H9 (cell line): ENCODE data around the gene SESTD1. TPM values are rescaled to one million over a fixed set of nuclear protein-coding genes. Genes with fewer than 3 reads are reported as not detected.

Experiments used
- DNase-seq: peaks from one replicate; pipeline ENCODE4 v3.0.0-alpha.2; 2017
- H2AFZ ChIP-seq: one replicate; pipeline ENCODE4 v1.6.1; 2013; ENCODE audit warnings: mild to moderate bottlenecking, low read length, control low read depth, moderate library complexity
- H2AK5ac ChIP-seq: 2 replicates; pipeline ENCODE4 v1.6.1; 2013; ENCODE audit warnings: low read length, control low read depth, mixed read lengths; ENCODE audit not compliant: insufficient read length
- H2BK120ac ChIP-seq: one replicate; pipeline ENCODE4 v1.6.1; 2013; ENCODE audit warnings: low read depth, mild to moderate bottlenecking, low read length, control low read depth, inconsistent platforms; ENCODE audit not compliant: poor library complexity, severe bottlenecking
- H2BK12ac ChIP-seq: 2 replicates; pipeline ENCODE4 v1.6.1; 2013; ENCODE audit warnings: low read length, control low read depth, mixed read lengths, low read depth; ENCODE audit not compliant: insufficient read length
- H2BK15ac ChIP-seq: 2 replicates; pipeline ENCODE4 v1.6.1; 2013; ENCODE audit warnings: low read depth, low read length, control low read depth
- H2BK20ac ChIP-seq: one replicate; pipeline ENCODE4 v1.6.1; 2013; ENCODE audit warnings: low read depth, mild to moderate bottlenecking, low read length, control low read depth, inconsistent platforms; ENCODE audit not compliant: poor library complexity, severe bottlenecking
- H2BK5ac ChIP-seq: 2 replicates; pipeline ENCODE4 v1.6.1; 2013; ENCODE audit warnings: low read length, control low read depth, mixed read lengths; ENCODE audit not compliant: insufficient read length
- H3K14ac ChIP-seq: 2 replicates; pipeline ENCODE4 v1.6.1; 2013; ENCODE audit warnings: low read length, control low read depth; ENCODE audit not compliant: insufficient read depth
- H3K18ac ChIP-seq: 2 replicates; pipeline ENCODE4 v1.6.1; 2013; ENCODE audit warnings: low read depth, mild to moderate bottlenecking, mixed read lengths, low read length, control low read depth; ENCODE audit not compliant: insufficient read length
- H3K23ac ChIP-seq: 2 replicates; pipeline ENCODE4 v1.6.1; 2013; ENCODE audit warnings: low read length, control low read depth, mixed read lengths, low read depth; ENCODE audit not compliant: insufficient read length
- H3K23me2 ChIP-seq: 2 replicates; pipeline ENCODE4 v1.6.1; 2013; ENCODE audit warnings: low read depth, mild to moderate bottlenecking, mixed read lengths, low read length, control low read depth; ENCODE audit not compliant: insufficient read length, poor library complexity, severe bottlenecking
- H3K27ac ChIP-seq: 2 replicates; pipeline ENCODE4 v1.5.1; 2013; ENCODE audit warnings: low read length, control low read depth, mixed read lengths, low read depth; ENCODE audit not compliant: insufficient read length
- H3K27me3 ChIP-seq: 2 replicates; pipeline ENCODE4 v1.6.1; 2013; ENCODE audit warnings: low read length, control low read depth, inconsistent platforms; ENCODE audit not compliant: insufficient read depth
- H3K4ac ChIP-seq: 2 replicates; pipeline ENCODE4 v1.6.1; 2013; ENCODE audit warnings: low read depth, mild to moderate bottlenecking, control low read depth, inconsistent platforms, low read length, moderate library complexity
- H3K4me1 ChIP-seq: 2 replicates; pipeline ENCODE4 v1.6.1; 2013; ENCODE audit warnings: low read length, control low read depth, inconsistent platforms; ENCODE audit not compliant: insufficient read depth
- H3K4me2 ChIP-seq: 2 replicates; pipeline ENCODE4 v1.6.1; 2013; ENCODE audit warnings: low read length, control low read depth, mixed read lengths; ENCODE audit not compliant: insufficient read length, insufficient read depth
- H3K56ac ChIP-seq: 2 replicates; pipeline ENCODE4 v1.6.1; 2013; ENCODE audit warnings: low read depth, mild to moderate bottlenecking, mixed read lengths, low read length, control low read depth; ENCODE audit not compliant: insufficient read length
- H3K79me1 ChIP-seq: 2 replicates; pipeline ENCODE4 v1.6.1; 2013; ENCODE audit warnings: low read depth, mild to moderate bottlenecking, moderate library complexity, low read length, control low read depth, inconsistent platforms; ENCODE audit not compliant: insufficient read depth, poor library complexity, severe bottlenecking
- H3K79me2 ChIP-seq: 2 replicates; pipeline ENCODE4 v1.6.1; 2013; ENCODE audit warnings: low read length, control low read depth, inconsistent platforms; ENCODE audit not compliant: insufficient read depth
- H3K9ac ChIP-seq: 2 replicates; pipeline ENCODE4 v1.6.1; 2013; ENCODE audit warnings: low read length, control low read depth, mixed read lengths; ENCODE audit not compliant: insufficient read length; ENCODE audit errors: extremely low read depth
- H3K9me3 ChIP-seq: one replicate; pipeline ENCODE4 v1.6.1; 2013; ENCODE audit warnings: low read depth, low read length, inconsistent platforms; ENCODE audit not compliant: control insufficient read depth
- H3T11ph ChIP-seq: one replicate; pipeline ENCODE4 v1.6.1; 2013; ENCODE audit warnings: mild to moderate bottlenecking, low read length, control low read depth, inconsistent platforms
- H4K20me1 ChIP-seq: one replicate; pipeline ENCODE4 v1.6.1; 2013; ENCODE audit not compliant: control insufficient read depth, insufficient read length, insufficient read depth
- H4K5ac ChIP-seq: 2 replicates; pipeline ENCODE4 v1.6.1; 2013; ENCODE audit warnings: low read depth, mild to moderate bottlenecking, mixed read lengths, low read length, control low read depth; ENCODE audit not compliant: insufficient read length
- H4K8ac ChIP-seq: replicated peaks from 2 replicates; pipeline ENCODE4 v1.6.1; 2013; ENCODE audit warnings: low read length, control low read depth, mixed read lengths, low read depth; ENCODE audit not compliant: insufficient read length
- H4K91ac ChIP-seq: 2 replicates; pipeline ENCODE4 v1.6.1; 2013; ENCODE audit warnings: low read depth, mild to moderate bottlenecking, moderate library complexity, mixed read lengths, low read length, control low read depth; ENCODE audit not compliant: insufficient read length
- H3K27ac Mint-ChIP-seq, 3 experiments: 2 replicates in 2 of 3; 3 replicates in 1 of 3; pipeline ENCODE4 v1.8.0; 2020 to 2021; ENCODE audit warnings: mixed read lengths in 3 of 3, mild to moderate bottlenecking in 1 of 3, moderate library complexity in 1 of 3
- H3K27me3 Mint-ChIP-seq: 2 replicates; pipeline ENCODE4 v1.8.0; 2021; ENCODE audit warnings: low read depth, mild to moderate bottlenecking, moderate library complexity, mixed read lengths
- H3K36me3 Mint-ChIP-seq, 3 experiments: 2 replicates in 2 of 3; 3 replicates in 1 of 3; pipeline ENCODE4 v1.8.0; 2020 to 2021; ENCODE audit warnings: low read depth in 3 of 3, mixed read lengths in 3 of 3; ENCODE audit not compliant: insufficient read depth in 1 of 3
- H3K4me1 Mint-ChIP-seq, 2 experiments: 2 replicates each; pipeline ENCODE4 v1.8.0; 2020; ENCODE audit warnings: mixed read lengths in 2 of 2
- H3K4me3 Mint-ChIP-seq, 2 experiments: 2 replicates in 1 of 2; 3 replicates in 1 of 2; pipeline ENCODE4 v1.8.0; 2020 to 2021; ENCODE audit warnings: mild to moderate bottlenecking in 2 of 2, mixed read lengths in 2 of 2, moderate library complexity in 1 of 2
- H3K9me3 Mint-ChIP-seq, 2 experiments: 2 replicates in 1 of 2; 3 replicates in 1 of 2; pipeline ENCODE4 v1.8.0; 2020; ENCODE audit warnings: mild to moderate bottlenecking in 2 of 2, mixed read lengths in 2 of 2, moderate library complexity in 1 of 2
- WGBS: extraction: QIAGEN DNeasy Blood & Tissue Kit; methylation state at CpG from one replicate; pipeline ENCODE4 v1.1.7; 2013; ENCODE audit warnings: missing lambda C conversion rate, low lambda C conversion rate, mixed read lengths; ENCODE audit not compliant: insufficient read length; ENCODE audit errors: extremely low coverage; 5-methylcytosine and 5-hydroxymethylcytosine counted together
- total RNA-seq: library from RNA; stranded (reverse); gene quantifications from 2 replicates; pipeline ENCODE4 v1.2.1, GENCODE V29; 2021
- TF ChIP-seq, protein P1 (sequence below): fragments of 200-600 bp; sonication (generic); conservative IDR thresholded peaks from 3 replicates; pipeline ENCODE4 v1.8.0; 2021; ENCODE audit warnings: antibody characterized with exemption, mild to moderate bottlenecking

The SESTD1 gene
- total RNA-seq, 1 experiment from 2014 or later, result 44.4 TPM

DNA sequence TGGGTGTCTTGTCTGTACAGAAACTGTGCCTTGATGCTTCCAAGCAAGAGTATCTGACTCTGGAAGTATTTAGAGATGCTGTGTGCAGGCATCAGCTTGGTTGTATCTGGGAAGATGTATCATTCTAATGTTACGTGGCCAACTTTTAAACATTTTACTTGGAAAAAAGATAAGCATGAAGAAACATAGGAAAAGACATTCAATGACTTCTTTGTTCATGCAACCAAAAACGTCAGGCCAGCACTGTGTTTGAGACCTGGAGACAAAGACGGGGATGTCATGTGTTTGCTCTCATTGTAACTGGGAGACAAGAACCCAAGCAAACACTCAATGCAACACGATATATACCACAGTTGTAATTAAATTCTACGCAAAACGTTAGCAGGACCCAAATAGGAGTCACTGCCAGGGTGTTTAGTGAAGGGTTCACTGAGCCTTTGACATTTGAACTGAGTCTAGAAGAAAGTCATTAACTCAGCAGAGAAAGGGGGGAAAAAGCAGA, 8.9 kb upstream of the SESTD1 start:
- no peaks in the 10 kb centered on the region for H3K79me1 ChIP-seq
- no peak overlapping the region for H3K4me3 Mint-ChIP-seq
- no peaks in the 10 kb centered on the region for H3K23me2 ChIP-seq
- H2BK20ac ChIP-seq, result no peak overlapping the region
- no peak overlapping the region for H3K56ac ChIP-seq
- no CpG with 5 or more reads among the region's 6 CpGs for WGBS
- H3K27me3 ChIP-seq, result no peaks in the 10 kb centered on the region
- no peak overlapping the region for H2BK15ac ChIP-seq
- H3K23ac ChIP-seq, result no peak overlapping the region
- no peaks in the 10 kb centered on the region for H3K27me3 Mint-ChIP-seq
- no peak overlapping the region for H3K27ac ChIP-seq
- no peak overlapping the region for H3K27ac Mint-ChIP-seq
- H3K4me2 ChIP-seq, result no peak overlapping the region
- no peak overlapping the region for H2AFZ ChIP-seq
- H2BK5ac ChIP-seq, result no peak overlapping the region
- H3K14ac ChIP-seq, result no peak overlapping the region
- DNase-seq, result no peak
- H2BK12ac ChIP-seq, result no peak overlapping the region
- H3T11ph ChIP-seq, result no peak overlapping the region
- H3K9me3 Mint-ChIP-seq, result no peaks in the 10 kb centered on the region
- H3K4me1 ChIP-seq, result no peaks in the 10 kb centered on the region
- H3K4me1 Mint-ChIP-seq, result peaks cover 11 to 12% of the 10 kb centered on the region in 2 experiments
- H4K91ac ChIP-seq, result no peak overlapping the region
- TF ChIP-seq, protein P1, sequence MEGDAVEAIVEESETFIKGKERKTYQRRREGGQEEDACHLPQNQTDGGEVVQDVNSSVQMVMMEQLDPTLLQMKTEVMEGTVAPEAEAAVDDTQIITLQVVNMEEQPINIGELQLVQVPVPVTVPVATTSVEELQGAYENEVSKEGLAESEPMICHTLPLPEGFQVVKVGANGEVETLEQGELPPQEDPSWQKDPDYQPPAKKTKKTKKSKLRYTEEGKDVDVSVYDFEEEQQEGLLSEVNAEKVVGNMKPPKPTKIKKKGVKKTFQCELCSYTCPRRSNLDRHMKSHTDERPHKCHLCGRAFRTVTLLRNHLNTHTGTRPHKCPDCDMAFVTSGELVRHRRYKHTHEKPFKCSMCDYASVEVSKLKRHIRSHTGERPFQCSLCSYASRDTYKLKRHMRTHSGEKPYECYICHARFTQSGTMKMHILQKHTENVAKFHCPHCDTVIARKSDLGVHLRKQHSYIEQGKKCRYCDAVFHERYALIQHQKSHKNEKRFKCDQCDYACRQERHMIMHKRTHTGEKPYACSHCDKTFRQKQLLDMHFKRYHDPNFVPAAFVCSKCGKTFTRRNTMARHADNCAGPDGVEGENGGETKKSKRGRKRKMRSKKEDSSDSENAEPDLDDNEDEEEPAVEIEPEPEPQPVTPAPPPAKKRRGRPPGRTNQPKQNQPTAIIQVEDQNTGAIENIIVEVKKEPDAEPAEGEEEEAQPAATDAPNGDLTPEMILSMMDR, result no peak
- H2BK120ac ChIP-seq, result no peak overlapping the region
- H4K20me1 ChIP-seq, result no peaks in the 10 kb centered on the region
- H3K9me3 ChIP-seq, result no peaks in the 10 kb centered on the region
- no peak overlapping the region for H4K8ac ChIP-seq
- H2AK5ac ChIP-seq, result no peak overlapping the region
- H3K79me2 ChIP-seq, result no peaks in the 10 kb centered on the region
- H3K18ac ChIP-seq, result no peak overlapping the region
- H3K36me3 Mint-ChIP-seq, result no peaks in the 10 kb centered on the region
- no peak overlapping the region for H4K5ac ChIP-seq
- no peak overlapping the region for H3K9ac ChIP-seq
- no peak overlapping the region for H3K4ac ChIP-seq
